ENCODE measurements around the gene POPDC2.

GRCh38 chr3:119642746-119643473, 17.5 kb downstream of the POPDC2 start:
- no peak for TF ChIP-seq POLR2AphosphoS5 (IDR thresholded peaks at IDR 0.05)
- no peak for TF ChIP-seq CTCF (IDR thresholded peaks at IDR 0.05)
